MCF 10A (cell line): ENCODE measurements around the gene NUP153. TPM values are rescaled to one million over a fixed set of nuclear protein-coding genes. Genes with fewer than 3 reads are reported as not detected.
A peak's percentile ranks its signal among the peaks of the same experiment; 100 is the strongest.

Experiments
- BruUV-seq: library from RNA; stranded (reverse); fragments of 400-500 nt; replicated peaks from 2 replicates; lab custom pipeline; 2021; lab: Mats Ljungman, UMichigan
- CTCF ChIA-PET: fragments of 300-600 bp; sonication (Branson Sonifier 250); formaldehyde crosslinking; extraction: SDS; loops from one replicate; lab custom pipeline; 2021; ENCODE audit warnings: antibody characterized with exemption, inconsistent platforms; lab: Yijun Ruan, JAX
- POLR2A ChIA-PET: fragments of 300-600, 350-650 bp; sonication (Branson Sonifier 250); formaldehyde crosslinking; extraction: SDS; loops from one replicate; lab custom pipeline; 2020; ENCODE audit warnings: antibody characterized with exemption, inconsistent platforms; lab: Yijun Ruan, JAX
- DNase-seq: peaks from one replicate; pipeline ENCODE4 v3.0.0-alpha.2; 2018; ENCODE audit not compliant: unreplicated experiment
- H3K27ac Mint-ChIP-seq: one replicate; pipeline ENCODE4 v1.8.0; 2022; ENCODE audit warnings: mild to moderate bottlenecking, low read depth, mixed read lengths; ENCODE audit not compliant: unreplicated experiment
- H3K27me3 Mint-ChIP-seq: one replicate; pipeline ENCODE4 v1.8.0; 2022; ENCODE audit warnings: mixed read lengths; ENCODE audit not compliant: insufficient read depth, unreplicated experiment
- H3K36me3 Mint-ChIP-seq: one replicate; pipeline ENCODE4 v1.8.0; 2022; ENCODE audit warnings: mild to moderate bottlenecking, moderate library complexity, mixed read lengths; ENCODE audit not compliant: insufficient read depth, unreplicated experiment
- H3K4me1 Mint-ChIP-seq: one replicate; pipeline ENCODE4 v1.8.0; 2022; ENCODE audit warnings: mixed read lengths; ENCODE audit not compliant: insufficient read depth, unreplicated experiment
- H3K4me3 Mint-ChIP-seq: one replicate; pipeline ENCODE4 v1.8.0; 2022; ENCODE audit warnings: mild to moderate bottlenecking, moderate library complexity, mixed read lengths; ENCODE audit not compliant: unreplicated experiment
- H3K9me3 Mint-ChIP-seq: one replicate; pipeline ENCODE4 v1.8.0; 2022; ENCODE audit warnings: mixed read lengths; ENCODE audit not compliant: unreplicated experiment
- CTCF ChIP-seq: fragments of 200-600 bp; IDR thresholded peaks from one replicate; pipeline ENCODE4 v1.8.0; 2022; ENCODE audit warnings: antibody characterized with exemption, mild to moderate bottlenecking; ENCODE audit not compliant: unreplicated experiment
- intact Hi-C: fragments of 100-400 bp; cut with micrococcal nuclease; formaldehyde crosslinking; loops from 2 replicates; pipeline ENCODE4 v1.14.1; 2022
- total RNA-seq: library from RNA; stranded (reverse); gene quantifications from 2 replicates; pipeline ENCODE4 v1.2.3, GENCODE V29; 2022

NUP153 gene
- total RNA-seq, 1 experiment from 2014 or later: 36.5 TPM

DNA sequence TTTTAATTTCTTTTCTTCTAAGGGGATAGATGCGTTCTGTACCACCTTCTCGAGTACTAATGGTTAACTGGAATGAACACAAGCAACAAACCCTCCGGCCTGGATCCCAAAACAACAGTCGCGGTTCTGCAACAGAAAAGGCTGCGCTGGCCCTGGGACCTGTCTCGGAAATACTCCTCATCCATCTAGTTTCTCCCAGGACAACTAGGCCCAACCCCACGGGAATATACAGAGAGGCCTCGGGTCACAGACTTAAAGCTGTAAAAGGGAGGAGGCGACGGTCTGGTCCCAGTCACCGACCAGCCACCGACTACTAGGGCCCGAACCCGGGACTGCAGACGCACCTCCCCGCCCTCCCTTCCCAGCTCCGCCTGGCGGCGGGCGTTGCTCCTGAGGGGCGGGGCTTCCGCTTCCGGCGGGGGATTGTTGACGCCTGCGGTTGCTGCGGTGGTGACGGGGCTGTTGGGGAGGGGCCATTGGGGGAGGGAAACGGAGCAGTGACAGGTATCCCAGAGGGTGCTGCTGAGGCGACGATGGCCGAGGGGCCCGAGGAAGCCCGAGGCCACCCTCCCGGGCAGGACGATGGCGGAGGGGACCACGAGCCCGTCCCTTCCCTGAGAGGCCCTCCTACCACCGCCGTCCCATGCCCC lies 106.7 kb downstream of the NUP153 start, which contains the start of gene FAM8A1:
TSS of gene FAM8A1 (plus strand) at position 426 of the 650 bp plus-strand sequence. CDS start at position 534, 108 bp downstream.
- no TSS peak for BruUV-seq
- intact Hi-C loops: loop anchor here (5.0 kb wide), 2 partner anchors 107 to 202 kb away; partner anchors contain the start of gene NUP153
- CTCF ChIA-PET: interaction anchor here (0.6 to 1.6 kb wide), 11 partner anchors 8 to 905 kb away, joined by 3 to 8 read pairs (median 4); no protein-coding TSS in a partner anchor

DNA sequence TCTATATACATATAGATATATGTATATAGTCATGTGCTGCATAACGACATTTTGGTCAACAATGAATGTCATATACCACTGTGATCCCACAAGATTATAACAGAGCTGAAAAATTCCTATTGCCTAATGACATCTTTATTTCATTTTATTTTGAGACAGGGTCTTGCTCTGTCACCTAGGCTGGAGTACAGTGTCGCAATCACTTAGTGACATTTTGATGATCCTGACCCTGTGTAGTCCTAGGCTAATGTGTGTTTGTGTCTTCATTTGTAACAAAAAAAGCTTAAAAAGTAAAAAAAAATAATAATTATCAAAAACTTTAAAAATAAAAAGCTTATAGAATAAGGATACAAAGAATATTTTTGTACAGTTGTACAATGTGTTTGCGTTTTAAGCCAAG lies 110.6 kb downstream of the NUP153 start:
- no peak overlapping the region for H3K4me3 Mint-ChIP-seq
- TF ChIP-seq CTCF: no peak
- ChIA-PET POLR2A (no interaction called here), CTCF (no interaction called here)
- H3K27me3 Mint-ChIP-seq: no peaks in the 10 kb centered on the region
- H3K4me1 Mint-ChIP-seq: peaks cover under 1% of the 10 kb centered on the region
- intact Hi-C loops: no loop called here
- DNase-seq: no peak
- no TSS peak for BruUV-seq
- no peaks in the 10 kb centered on the region for H3K36me3 Mint-ChIP-seq
- no peak overlapping the region for H3K27ac Mint-ChIP-seq
- H3K9me3 Mint-ChIP-seq: no peaks in the 10 kb centered on the region

More for the DNA sequence above, 106.7 kb downstream of the NUP153 start, which contains the start of gene FAM8A1:
- Mint-ChIP-seq H3K4me3 (peak within 1 kb of the TSS; percentile 73), H3K27ac (peak within 1 kb of the TSS; percentile 39), H3K27me3 (no peaks in the 10 kb centered on the region), H3K9me3 (no peaks in the 10 kb centered on the region), H3K36me3 (peaks cover 9% of the 10 kb centered on the region), H3K4me1 (peaks cover 27% of the 10 kb centered on the region)
- peak; percentile 90 for DNase-seq
- peak; percentile 37 for TF ChIP-seq CTCF
- POLR2A ChIA-PET: interaction anchor here (0.6 to 3.0 kb wide), 29 partner anchors 9 to 828 kb away, joined by 3 to 29 read pairs (median 4); partner anchors contain the start of gene NUP153

DNA sequence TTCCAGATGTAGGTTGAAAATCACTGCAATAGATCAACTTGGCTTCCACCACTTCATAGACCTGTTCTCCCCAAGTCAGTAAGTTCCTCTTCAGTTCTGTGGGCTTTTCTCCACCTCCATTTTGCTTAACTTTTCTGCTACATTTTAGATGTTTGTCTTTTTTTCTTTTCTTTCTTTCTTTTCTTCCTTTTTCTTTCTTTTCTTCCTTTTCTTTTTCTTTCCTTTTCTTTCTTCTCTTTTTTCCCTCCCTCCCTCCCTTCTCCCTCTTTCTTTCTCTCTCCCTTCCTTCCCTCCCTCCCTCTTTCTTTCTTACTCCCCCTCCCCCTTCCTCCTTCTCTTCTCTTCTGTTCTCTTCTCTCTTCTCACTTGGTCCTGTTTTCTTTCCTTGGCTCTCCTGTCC lies 113.5 kb downstream of the NUP153 start:
- H3K27ac Mint-ChIP-seq: no peak overlapping the region
- no peaks in the 10 kb centered on the region for H3K36me3 Mint-ChIP-seq
- no peaks in the 10 kb centered on the region for H3K27me3 Mint-ChIP-seq
- no peaks in the 10 kb centered on the region for H3K4me1 Mint-ChIP-seq
- no peaks in the 10 kb centered on the region for H3K9me3 Mint-ChIP-seq
- ChIA-PET CTCF (interaction anchor here (0.7 kb wide), 1 partner anchor 419 kb away, joined by 3 read pairs; no protein-coding TSS in a partner anchor), POLR2A (no interaction called here)
- BruUV-seq: no TSS peak
- DNase-seq: no peak
- intact Hi-C loops: no loop called here
- no peak for TF ChIP-seq CTCF
- H3K4me3 Mint-ChIP-seq: no peak overlapping the region

DNA sequence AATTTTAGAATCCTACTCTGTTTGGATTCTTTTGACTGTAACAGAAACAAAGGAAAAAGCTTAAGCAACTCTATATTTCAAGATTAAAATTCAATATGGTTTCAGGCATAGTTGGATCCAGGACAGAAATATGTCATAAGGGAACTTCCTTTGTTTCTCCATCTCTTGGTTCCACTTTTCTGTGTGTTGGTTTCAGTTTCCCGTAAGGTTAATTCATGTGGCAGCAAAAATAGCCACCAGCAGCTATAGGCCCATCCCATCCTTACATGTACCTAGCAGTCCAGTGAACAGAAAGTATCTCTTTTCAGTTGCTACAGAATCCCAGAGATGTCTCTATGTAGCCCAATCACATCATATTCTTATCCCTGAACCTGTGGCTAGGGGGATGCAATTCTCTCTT lies 115.4 kb downstream of the NUP153 start:
- BruUV-seq: no TSS peak
- intact Hi-C loops: no loop called here
- no peaks in the 10 kb centered on the region for H3K9me3 Mint-ChIP-seq

More for the DNA sequence above, 115.4 kb downstream of the NUP153 start:
- Mint-ChIP-seq H3K27ac (no peak overlapping the region), H3K36me3 (no peaks in the 10 kb centered on the region), H3K27me3 (no peaks in the 10 kb centered on the region), H3K4me3 (no peak overlapping the region), H3K4me1 (no peaks in the 10 kb centered on the region)
- ChIA-PET CTCF (interaction anchor here (0.6 to 1.4 kb wide), 2 partner anchors 9 to 886 kb away, joined by 5 to 6 read pairs; partner anchors contain the start of gene FAM8A1), POLR2A (interaction anchor here (0.9 kb wide), 1 partner anchor 8 kb away, joined by 3 read pairs; the partner anchor contains the start of gene FAM8A1)
- no peak for DNase-seq
- TF ChIP-seq CTCF: no peak
